Activated T-cell treated with anti-CD3 and anti-CD28 coated beads, Interleukin-2, amount 50 U/mL, for 1 hour (primary cell): ENCODE results near the gene LTB4R.

Source experiments
- DNase-seq: peaks from one replicate; pipeline ENCODE4 v3.0.0-alpha.2; 2020

Gene LTB4R

DNA sequence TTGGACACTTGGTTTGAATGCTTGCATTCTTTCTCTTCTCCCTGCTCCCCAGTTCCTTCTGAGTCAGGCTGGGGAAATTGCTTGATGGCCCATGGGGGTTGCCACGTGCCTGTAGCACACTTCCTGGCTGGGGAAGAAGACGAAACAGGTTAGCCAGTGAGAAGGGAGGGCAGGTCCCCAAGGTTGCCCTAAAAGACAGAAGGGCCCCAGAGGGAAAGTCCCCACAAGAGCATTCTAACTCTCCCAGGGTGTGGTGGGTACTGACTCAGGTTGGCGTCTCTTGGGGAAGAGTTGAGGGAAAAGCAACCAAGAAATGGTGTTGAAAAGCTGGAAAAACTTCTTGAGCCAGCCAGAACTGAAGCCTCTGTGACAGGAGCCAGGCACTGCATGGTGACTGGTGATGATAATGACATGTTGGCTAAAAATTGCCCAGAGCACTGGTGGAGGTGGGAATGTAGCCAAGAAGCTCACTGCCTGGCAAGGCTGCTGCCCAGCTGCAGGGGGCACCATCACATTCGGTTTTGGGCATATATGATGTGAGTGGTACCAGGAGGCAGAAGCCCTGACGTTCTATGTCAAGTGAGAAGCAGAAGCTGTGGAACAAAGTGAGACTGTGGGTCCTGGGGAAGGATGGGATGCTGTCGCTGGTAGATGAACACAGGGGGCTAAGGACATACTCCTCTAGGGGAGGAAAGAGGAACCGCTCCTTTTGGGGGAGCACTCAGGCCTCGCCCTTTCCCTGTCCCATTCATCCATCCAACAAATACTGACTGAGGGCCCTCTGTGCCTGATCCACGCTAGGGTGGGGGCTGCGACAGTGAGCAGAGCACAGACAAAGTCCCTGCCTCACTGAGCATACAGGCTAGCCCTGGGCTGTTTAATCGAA lies 31.8 kb upstream of the LTB4R start:
- DNase-seq: peak; percentile 53

- no peak for DNase-seq
Observed at GRCh38 chr14:24280797-24281460, 30.4 kb upstream of the LTB4R start.

- no peak for DNase-seq
Observed at GRCh38 chr14:24281636-24282035, 29.7 kb upstream of the LTB4R start.

DNA sequence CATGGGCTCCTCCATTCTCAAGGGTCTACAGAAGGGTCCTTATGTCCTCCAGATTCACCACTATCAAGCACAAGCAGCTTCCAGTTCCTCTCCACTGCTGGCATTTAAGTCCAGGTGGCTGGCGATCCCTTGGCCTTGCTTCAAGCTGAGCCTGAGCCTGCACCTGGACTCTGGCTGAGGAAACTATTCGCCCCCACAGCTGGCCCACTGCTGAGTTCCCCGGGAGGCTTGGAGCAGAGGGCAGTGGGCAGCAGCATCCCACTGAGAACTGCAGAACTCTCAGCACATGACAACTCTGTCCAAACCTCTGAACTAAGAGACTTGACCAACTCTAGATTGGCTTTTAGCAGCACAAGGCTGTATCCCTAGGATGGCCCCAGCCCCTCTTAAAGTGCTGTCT lies 28.6 kb upstream of the LTB4R start:
- no peak for DNase-seq

- DNase-seq: no peak
Observed at GRCh38 chr14:24283796-24284460, 27.4 kb upstream of the LTB4R start.

GRCh38 chr14:24284501-24285035 lies 26.7 kb upstream of the LTB4R start:
- DNase-seq: no peak

GRCh38 chr14:24285351-24285750 lies 26.0 kb upstream of the LTB4R start:
- DNase-seq: no peak

- DNase-seq: no peak
Observed at GRCh38 chr14:24286996-24287395, 24.3 kb upstream of the LTB4R start.

GRCh38 chr14:24289649-24290280 lies 21.5 kb upstream of the LTB4R start:
- DNase-seq: no peak

DNA sequence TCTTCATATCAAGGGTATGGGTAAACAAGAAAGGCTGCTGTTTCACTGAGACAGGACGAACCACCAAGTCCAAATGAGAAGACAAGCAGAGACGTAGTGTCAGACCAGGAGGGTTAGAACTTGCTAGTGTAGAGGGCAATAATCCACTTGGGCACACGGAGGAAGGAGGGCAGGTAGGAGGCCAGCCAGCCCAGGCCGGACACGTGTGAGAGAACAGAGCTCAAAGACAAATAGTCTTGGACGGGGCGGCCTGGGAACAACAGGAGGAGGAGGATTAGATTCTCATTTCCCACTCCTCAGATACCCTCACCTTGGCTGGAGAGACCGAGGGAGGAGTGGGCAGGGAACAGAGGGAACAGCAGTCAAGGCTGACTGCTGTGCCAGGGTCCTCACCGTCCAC lies 20.6 kb upstream of the LTB4R start:
- DNase-seq: no peak

- DNase-seq: no peak
Observed at GRCh38 chr14:24291446-24292117, 19.7 kb upstream of the LTB4R start.

GRCh38 chr14:24292118-24292807 lies 19.0 kb upstream of the LTB4R start:
- DNase-seq: no peak

GRCh38 chr14:24293525-24293924 lies 17.8 kb upstream of the LTB4R start:
- no peak for DNase-seq

DNA sequence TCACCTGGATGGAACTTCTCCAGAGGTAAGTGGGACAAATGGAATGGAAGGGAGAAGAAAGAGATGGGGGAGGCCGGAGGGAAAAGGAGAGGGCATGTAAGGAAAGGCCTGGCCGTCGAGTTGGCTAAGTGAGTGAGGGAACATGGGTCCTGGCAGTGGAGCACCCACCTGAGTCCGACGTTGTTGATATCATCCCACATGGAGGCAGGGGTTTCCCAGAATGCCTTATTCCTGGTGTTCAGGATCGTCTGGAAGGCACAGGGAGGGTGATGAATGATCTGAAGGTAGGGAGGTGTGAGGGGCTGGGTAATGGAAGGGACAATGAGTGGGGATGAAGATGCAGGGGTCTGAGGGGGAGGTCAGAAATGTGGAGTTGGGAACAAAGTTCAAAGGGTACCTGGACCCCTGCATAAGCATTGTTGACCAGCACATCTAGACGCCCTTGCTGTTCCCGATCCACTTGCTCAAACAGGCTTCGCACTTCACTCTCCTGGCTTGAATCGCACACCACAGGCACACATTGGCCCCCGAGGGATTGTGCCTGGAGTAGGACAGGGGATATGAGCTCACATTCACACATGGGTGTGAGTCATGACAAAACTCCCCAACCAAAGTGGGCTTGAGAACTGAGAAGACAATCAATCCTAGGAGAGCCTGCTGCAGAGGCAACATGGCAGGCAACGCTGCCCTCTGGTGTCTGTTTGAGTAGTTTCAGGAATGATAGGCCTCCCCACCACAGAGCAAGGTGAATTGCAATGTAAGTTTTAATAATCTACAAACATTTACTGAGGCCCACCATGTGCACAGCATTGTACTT lies 14.8 kb upstream of the LTB4R start:
- peak; percentile 68 for DNase-seq

DNA sequence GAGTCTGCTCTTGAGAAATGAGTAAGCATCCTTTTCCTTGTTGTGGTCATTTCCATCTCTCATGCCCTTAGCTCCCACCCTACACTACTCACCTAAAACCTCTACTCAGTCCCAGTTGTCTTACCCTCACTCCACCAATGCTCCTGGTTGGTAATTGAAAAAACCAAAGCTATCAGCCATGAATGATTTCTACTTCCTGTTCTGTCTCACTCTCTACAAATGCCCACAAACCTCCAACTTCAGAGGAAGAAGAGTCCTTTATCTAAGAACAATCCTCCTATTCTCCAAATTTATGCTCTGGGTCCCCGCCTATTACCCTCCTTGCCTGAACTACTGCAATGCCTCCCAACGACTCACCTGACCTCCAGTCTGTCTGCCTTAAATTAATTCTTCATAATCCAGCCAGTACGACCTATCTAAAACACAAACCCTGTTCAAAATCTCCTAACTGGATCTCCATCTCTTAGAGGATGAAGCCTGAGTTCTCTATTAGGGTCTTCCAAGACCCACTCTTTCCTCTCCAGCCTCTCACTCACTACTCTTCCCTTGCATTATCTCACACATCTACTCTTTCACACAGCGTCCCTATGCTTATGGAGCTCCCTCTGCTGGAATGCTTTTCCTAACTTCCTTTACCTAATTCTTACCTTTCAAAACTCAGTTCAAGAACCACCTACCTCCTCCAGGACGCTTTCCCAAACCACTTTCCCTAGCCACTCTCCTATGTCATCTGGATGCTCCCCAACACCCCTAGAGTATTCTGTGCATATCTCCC lies 13.9 kb upstream of the LTB4R start:
- DNase-seq: no peak

DNA sequence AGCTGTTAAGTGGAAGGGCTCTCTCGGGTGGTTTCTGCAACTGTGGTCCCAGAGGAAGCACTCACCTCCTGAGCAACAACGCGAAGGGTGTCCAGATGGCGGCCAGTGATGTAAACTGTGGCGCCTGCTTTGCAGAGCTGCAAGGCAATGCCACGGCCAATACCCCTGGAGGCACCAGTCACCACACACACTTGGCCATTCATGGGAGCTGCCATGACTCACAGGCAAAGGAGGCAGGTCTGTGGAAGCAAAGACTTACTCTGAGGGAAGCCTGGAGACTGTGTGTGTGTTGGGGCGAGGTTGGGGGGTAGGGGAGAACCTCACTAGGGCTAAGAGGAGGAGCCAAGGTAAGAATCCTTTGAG lies 12.4 kb upstream of the LTB4R start:
- DNase-seq: no peak

GRCh38 chr14:24299255-24300191 lies 11.8 kb upstream of the LTB4R start, which contains the start of the genes DHRS1 and NOP9:
TSS of gene DHRS1 (minus strand) at chr14:24299780. CDS start at chr14:24299106, 674 bp downstream.
TSS of gene NOP9 (plus strand) at chr14:24299850. CDS start at chr14:24299955, 105 bp downstream.
- DNase-seq: peak; percentile 98

DNA sequence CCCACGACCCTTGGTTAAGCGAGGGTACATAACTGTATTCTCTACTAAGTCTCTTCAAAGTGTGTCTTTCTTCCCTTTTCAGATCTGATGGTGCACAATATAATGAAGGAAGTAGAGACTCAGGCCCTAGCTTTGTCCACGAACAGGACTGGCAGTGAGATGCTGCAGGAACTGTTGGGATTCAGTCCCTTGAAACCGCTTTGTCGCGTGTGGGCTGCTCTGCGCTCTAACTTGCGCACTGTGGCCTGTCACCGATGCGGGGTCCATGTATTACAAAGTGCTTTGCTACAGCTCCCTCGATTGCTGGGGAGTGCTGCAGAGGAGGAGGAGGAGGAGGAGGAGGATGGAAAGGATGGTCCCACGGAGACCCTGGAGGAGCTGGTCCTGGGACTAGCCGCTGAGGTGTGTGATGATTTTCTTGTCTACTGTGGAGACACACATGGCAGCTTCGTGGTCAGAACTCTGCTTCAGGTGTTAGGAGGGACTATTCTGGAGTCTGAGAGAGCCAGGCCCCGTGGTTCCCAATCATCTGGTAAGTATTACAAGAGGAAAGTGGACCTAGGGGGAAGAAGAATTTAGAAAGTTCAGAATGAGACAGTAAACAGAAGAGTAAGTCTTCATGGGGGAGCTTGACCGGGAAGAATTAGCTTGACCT lies 10.8 kb upstream of the LTB4R start:
- DNase-seq: no peak
